Activated T-helper 9 cell treated with anti-CD3 and anti-CD28 coated beads, Interleukin-2, amount 50 U/mL, for 16 hours (primary cell): Measurements from ENCODE around the gene IFI27.
"Not testable (repeated sequence)": the region's sequence is repeated elsewhere in the genome, so short reads cannot be mapped to it uniquely, and the experiment has no call there.

Experiments
- DNase-seq: peaks from one replicate; pipeline ENCODE4 v3.0.0-alpha.2; 2020; ENCODE audit warnings: low read depth

The IFI27 gene

GRCh38 chr14:94156143-94156542, 45.6 kb downstream of the IFI27 start:
- not testable (repeated sequence) for DNase-seq

GRCh38 chr14:94157197-94157596, 46.7 kb downstream of the IFI27 start:
- DNase-seq, result no peak

- DNase-seq, result no peak
Measured at GRCh38 chr14:94158239-94158883, 47.8 kb downstream of the IFI27 start.

GRCh38 chr14:94161058-94161457, 50.5 kb downstream of the IFI27 start:
- DNase-seq, result no peak

- DNase-seq, result no peak
Measured at GRCh38 chr14:94161981-94162380, 51.4 kb downstream of the IFI27 start.

GRCh38 chr14:94162466-94162865, 51.9 kb downstream of the IFI27 start:
- DNase-seq, result no peak

GRCh38 chr14:94163796-94164195, 53.3 kb downstream of the IFI27 start:
- no peak for DNase-seq

GRCh38 chr14:94164685-94165431, 54.3 kb downstream of the IFI27 start:
- no peak for DNase-seq

- no peak for DNase-seq
Measured at GRCh38 chr14:94165744-94166143, 55.2 kb downstream of the IFI27 start.
